ENCODE data around the gene GOLGA6B.
"Not testable (repeated sequence)": the region's sequence is repeated elsewhere in the genome, so short reads cannot be mapped to it uniquely, and the experiment has no call there.

DNA sequence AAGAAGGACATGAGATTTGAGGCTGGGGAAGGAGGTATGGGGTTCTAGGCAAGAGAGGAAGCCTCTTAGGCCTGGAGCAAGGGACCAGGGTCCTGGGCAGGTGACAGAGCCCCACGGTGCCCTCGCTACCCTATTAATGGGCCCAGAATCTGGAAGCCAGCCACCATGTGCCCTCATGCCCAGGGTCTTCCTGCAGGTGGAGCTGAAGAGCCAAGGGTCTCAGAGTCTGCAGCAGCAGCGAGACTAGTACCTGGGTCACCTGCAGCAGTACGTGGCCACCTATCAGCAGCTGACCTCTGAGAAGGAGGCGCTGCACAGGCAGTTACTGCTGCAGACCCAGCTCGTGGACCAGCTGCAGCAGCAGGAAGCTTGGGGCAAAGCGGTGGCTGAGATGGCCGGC, 9.4 kb downstream of the GOLGA6B start:
- TF ChIP-seq CTCF, POLR2A (IDR thresholded peaks at IDR 0.05): not testable (repeated sequence)
